ENCODE data around the gene GJD4.
A peak's percentile ranks its signal among the peaks of the same experiment; 100 is the strongest.

GJD4 gene

GRCh38 chr10:35632027-35632426 is 26.9 kb downstream of the GJD4 start:
- no peak for DNase-seq

- DNase-seq, result no peak
Measured at GRCh38 chr10:35633006-35633980, 28.2 kb downstream of the GJD4 start.

- DNase-seq, result peak; percentile 26
Measured at GRCh38 chr10:35635576-35635975, 30.4 kb downstream of the GJD4 start.

GRCh38 chr10:35636956-35637355 is 31.8 kb downstream of the GJD4 start:
- no peak for DNase-seq

GRCh38 chr10:35637462-35637861 is 32.3 kb downstream of the GJD4 start:
- DNase-seq, result no peak

GRCh38 chr10:35638101-35638500 is 33.0 kb downstream of the GJD4 start:
- DNase-seq, result no peak

GRCh38 chr10:35639021-35639727 is 34.0 kb downstream of the GJD4 start:
- no peak for DNase-seq

- DNase-seq, result no peak
Measured at GRCh38 chr10:35639728-35640401, 34.7 kb downstream of the GJD4 start.

GRCh38 chr10:35640474-35640873 is 35.3 kb downstream of the GJD4 start:
- DNase-seq, result peak; percentile 39

- DNase-seq, result peak; percentile 51
Measured at GRCh38 chr10:35640951-35641675, 36.0 kb downstream of the GJD4 start.

GRCh38 chr10:35641676-35642034 is 36.5 kb downstream of the GJD4 start:
- no peak for DNase-seq

- DNase-seq, result peak; percentile 78
Measured at GRCh38 chr10:35642035-35642792, 37.1 kb downstream of the GJD4 start, which contains the start of gene FZD8. TSS of gene FZD8 (minus strand) at chr10:35642296. CDS start at chr10:35641429, 867 bp downstream.

GRCh38 chr10:35642793-35643114 is 37.6 kb downstream of the GJD4 start:
- DNase-seq, result no peak

GRCh38 chr10:35643151-35644049 is 38.3 kb downstream of the GJD4 start:
- peak; percentile 13 for DNase-seq

GRCh38 chr10:35644050-35644950 is 39.2 kb downstream of the GJD4 start:
- no peak for DNase-seq

- no peak for DNase-seq
Measured at GRCh38 chr10:35650894-35651293, 45.8 kb downstream of the GJD4 start.

- DNase-seq, result no peak
Measured at GRCh38 chr10:35652824-35653223, 47.7 kb downstream of the GJD4 start.

- no peak for DNase-seq
Measured at GRCh38 chr10:35657621-35658020, 52.5 kb downstream of the GJD4 start.
